Measurements from ENCODE around the gene TMOD4.
A peak's percentile ranks its signal among the peaks of the same experiment; 100 is the strongest.
"Not testable (repeated sequence)": the region's sequence is repeated elsewhere in the genome, so short reads cannot be mapped to it uniquely, and the experiment has no call there.

The TMOD4 gene

DNA sequence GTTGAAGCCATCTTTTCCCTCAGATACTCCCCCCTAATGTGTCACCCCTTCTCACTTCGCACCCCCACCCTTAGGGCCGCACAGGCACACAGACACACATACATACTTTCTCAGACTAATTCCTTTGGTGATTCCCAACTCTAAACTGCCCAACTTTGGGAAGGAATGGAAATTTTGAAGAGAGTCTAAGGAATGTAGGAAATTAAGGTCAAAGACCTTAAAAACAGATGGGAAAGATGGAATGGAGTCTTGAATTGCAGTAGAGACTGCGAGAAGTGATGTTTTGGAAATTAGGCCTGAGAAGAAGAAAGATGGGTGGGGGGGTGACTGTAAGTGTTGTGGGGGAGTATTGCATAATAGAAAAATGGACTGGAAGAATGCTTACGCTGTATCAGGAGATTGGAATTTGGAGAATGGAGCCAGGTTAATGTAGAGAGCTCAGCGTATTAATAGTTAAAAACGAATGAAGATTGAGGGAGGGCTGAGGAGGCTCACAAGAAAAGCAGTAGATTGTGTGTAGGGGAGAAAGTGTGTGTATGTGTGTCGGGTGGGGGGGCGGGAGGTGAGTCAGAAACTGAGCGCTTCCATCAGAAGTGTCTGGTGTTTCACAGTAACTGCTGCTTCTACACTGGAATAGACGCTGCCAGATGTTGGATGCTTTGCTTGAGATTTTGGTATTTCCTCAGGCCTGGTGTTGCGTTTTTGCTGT, 24.2 kb upstream of the TMOD4 start:
- Mint-ChIP-seq H3K4me3 (peak overlapping the region; percentile 99), H3K9me3 (no peaks in the 10 kb centered on the region), H3K27ac (peak overlapping the region; percentile 100), H3K27me3 (ENCODE audit: low read depth, poor library complexity) (no peaks in the 10 kb centered on the region), H3K4me1 (peaks cover 48% of the 10 kb centered on the region), H3K36me3 (ENCODE audit: low read depth) (peaks cover 14% of the 10 kb centered on the region)
- no peak for DNase-seq
- TF ChIP-seq, protein P1, sequence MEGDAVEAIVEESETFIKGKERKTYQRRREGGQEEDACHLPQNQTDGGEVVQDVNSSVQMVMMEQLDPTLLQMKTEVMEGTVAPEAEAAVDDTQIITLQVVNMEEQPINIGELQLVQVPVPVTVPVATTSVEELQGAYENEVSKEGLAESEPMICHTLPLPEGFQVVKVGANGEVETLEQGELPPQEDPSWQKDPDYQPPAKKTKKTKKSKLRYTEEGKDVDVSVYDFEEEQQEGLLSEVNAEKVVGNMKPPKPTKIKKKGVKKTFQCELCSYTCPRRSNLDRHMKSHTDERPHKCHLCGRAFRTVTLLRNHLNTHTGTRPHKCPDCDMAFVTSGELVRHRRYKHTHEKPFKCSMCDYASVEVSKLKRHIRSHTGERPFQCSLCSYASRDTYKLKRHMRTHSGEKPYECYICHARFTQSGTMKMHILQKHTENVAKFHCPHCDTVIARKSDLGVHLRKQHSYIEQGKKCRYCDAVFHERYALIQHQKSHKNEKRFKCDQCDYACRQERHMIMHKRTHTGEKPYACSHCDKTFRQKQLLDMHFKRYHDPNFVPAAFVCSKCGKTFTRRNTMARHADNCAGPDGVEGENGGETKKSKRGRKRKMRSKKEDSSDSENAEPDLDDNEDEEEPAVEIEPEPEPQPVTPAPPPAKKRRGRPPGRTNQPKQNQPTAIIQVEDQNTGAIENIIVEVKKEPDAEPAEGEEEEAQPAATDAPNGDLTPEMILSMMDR (IDR thresholded peaks at IDR 0.05) = no peak

DNA sequence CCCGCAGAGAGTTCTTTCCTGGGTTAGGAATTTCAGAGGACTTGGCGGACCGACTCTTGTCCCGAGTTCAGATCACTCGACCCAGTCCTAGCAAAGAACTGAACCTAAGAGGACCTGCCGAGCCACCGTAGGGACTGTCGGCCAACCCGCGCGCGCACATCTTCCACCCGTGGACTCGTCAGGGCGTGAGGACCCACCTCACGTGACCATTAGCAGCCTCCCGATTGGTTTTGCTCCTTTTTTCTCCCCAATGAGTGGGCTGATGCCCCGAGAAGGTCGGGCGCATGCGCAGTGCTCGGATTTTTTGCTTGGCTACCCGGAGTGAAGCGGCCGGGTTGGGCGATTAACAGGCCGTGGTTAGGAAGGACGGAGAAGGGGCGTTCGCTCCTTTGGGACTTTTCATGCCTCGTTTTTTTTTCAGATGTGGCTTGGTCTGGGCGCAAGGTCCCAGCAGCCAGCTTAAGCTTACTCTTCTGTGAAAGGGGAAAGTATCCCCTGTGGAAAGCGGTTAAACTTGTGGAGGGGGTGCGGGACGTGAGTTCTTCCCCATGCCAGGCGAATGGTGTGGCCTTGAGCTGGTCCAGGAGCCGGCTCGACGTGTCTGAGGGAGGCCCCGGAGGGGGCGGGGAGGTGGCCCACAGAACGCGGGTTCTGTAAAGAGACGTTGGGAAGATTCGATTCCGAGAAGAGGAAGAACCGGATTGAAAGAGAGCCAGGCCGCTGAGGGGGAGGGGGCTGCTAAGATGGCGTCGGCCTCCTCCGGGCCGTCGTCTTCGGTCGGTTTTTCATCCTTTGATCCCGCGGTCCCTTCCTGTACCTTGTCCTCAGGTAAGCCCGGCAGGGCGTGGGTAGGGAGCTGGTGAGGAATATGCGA, 22.7 kb upstream of the TMOD4 start, which contains the start of gene PIP5K1A:
Gene PIP5K1A (plus strand): TSS at position 299 of the 874 bp plus-strand sequence. CDS start 445 bp downstream, at position 744.
- DNase-seq = peak; percentile 99
- Mint-ChIP-seq H3K4me3 (peak within 1 kb of the TSS; percentile 99), H3K9me3 (no peaks in the 10 kb centered on the region), H3K4me1 (peaks cover 43% of the 10 kb centered on the region), H3K27me3 (ENCODE audit: low read depth, poor library complexity) (peaks cover 13% of the 10 kb centered on the region), H3K27ac (peak within 1 kb of the TSS; percentile 100), H3K36me3 (ENCODE audit: low read depth) (peaks cover 5% of the 10 kb centered on the region)
- TF ChIP-seq, protein P1 (IDR thresholded peaks at IDR 0.05) = no peak

DNA sequence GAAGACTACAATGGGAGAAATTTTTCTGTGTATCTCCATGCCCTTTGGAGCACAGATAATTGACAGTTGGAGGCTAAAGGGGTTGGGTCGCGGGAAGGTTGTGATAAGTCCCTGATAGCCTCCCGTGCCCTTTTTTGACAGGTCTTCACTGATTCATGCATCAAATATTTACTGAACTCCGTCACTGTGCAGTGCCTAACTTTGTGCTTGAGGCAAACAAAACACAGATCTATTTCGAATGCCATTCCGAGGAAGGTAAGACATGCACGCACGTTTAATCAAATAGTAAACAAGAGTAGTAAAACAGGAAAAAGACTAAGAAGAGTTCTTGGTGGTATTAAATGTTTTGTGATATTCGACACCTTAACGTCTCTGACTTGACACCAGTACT, 22.1 kb upstream of the TMOD4 start:
- TF ChIP-seq, protein P1 (IDR thresholded peaks at IDR 0.05) = no peak
- peaks cover 43% of the 10 kb centered on the region for H3K4me1 Mint-ChIP-seq
- no peaks in the 10 kb centered on the region for H3K9me3 Mint-ChIP-seq
- peaks cover 20% of the 10 kb centered on the region for H3K27me3 Mint-ChIP-seq (ENCODE audit: low read depth, poor library complexity)
- peak overlapping the region; percentile 99 for H3K4me3 Mint-ChIP-seq
- peaks cover 2% of the 10 kb centered on the region for H3K36me3 Mint-ChIP-seq (ENCODE audit: low read depth)
- H3K27ac Mint-ChIP-seq = peak overlapping the region; percentile 44
- DNase-seq = no peak

DNA sequence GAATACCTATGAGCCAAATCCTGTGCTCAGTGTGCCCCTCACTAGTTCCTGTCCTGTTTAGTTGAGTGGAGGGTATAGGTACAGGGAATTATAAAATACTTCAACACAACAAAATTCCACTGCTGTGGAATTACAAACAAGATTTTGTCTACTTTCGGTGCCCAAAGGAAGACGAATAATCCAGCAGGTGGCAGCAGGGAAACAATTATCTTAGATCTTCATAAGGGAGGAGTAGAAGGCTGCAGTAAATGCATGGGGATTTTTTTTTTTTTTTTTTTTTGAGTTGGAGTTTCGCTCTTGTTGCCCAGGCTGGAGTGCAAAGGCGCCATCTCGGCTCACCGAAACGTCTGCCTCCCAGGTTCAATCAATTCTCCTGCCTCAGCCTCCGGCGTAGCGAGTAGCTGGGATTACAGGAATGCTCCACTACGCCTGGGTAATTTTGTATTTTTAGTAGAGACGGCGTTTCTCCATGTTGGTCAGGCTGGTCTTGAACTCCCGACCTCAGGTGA, 20.6 kb upstream of the TMOD4 start:
- Mint-ChIP-seq H3K27ac (no peak overlapping the region), H3K27me3 (ENCODE audit: low read depth, poor library complexity) (peaks cover 24% of the 10 kb centered on the region), H3K4me3 (no peak overlapping the region), H3K4me1 (peaks cover 34% of the 10 kb centered on the region), H3K9me3 (no peaks in the 10 kb centered on the region), H3K36me3 (ENCODE audit: low read depth) (no peaks in the 10 kb centered on the region)
- TF ChIP-seq, protein P1 (IDR thresholded peaks at IDR 0.05) = peak; percentile 20
- peak; percentile 19 for DNase-seq

DNA sequence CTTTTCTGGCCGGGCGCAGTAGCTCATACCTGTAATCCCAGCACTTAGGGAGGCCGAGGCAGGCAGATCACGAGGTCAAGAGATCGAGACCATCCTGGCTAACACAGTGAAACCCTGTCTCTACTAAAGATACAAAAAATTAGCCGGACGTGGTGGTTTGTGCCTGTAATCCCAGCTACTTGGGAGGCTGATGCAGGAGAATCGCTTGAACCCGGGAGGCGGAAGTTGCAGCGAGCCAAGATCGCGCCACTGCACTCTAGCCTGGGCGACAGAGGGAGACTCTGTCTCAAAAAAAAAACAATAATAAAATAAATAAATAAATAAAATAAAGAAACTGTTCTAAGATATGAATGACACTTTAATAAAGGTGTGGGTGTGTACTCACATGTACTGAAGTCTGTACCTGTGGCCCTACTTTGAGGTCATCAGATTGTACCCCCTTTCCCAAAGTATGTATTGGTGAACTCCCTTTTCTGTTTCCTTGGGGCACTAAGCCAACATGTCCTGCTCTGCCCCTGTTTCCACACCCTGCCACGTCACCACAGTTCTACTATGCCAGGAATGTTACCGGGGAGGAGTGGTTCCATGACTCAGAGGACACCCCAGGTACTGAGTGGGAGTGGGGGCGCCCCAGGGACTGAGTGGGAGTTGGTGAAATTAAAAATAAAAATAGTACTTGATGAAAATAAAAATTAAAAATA, 19.3 kb upstream of the TMOD4 start:
- not testable (repeated sequence) for H3K36me3 Mint-ChIP-seq (ENCODE audit: low read depth); H3K27ac Mint-ChIP-seq; H3K9me3 Mint-ChIP-seq; DNase-seq; H3K4me3 Mint-ChIP-seq
- peaks cover 24% of the 10 kb centered on the region for H3K27me3 Mint-ChIP-seq (ENCODE audit: low read depth, poor library complexity)
- peaks cover 34% of the 10 kb centered on the region for H3K4me1 Mint-ChIP-seq

DNA sequence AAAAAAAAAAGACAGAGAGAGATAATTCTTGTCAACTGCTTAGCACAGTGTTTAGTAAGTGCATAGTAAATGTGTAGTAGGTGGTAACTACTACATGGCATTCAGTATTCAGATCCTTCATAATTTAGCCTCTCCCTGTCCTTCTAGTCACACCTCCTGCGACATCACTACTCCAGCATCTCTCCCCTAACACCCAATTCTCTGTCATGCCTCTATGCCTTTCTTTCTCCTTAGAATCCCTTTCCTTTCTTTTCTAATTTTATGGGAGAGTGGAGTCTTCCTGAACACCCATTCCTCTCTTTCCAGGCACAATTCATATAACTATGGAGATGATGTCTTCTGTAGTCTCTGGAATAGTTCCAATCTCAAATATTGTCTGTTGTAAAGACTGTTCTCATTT, 18.1 kb upstream of the TMOD4 start:
- TF ChIP-seq, protein P1 (IDR thresholded peaks at IDR 0.05) = no peak
- DNase-seq = no peak
- Mint-ChIP-seq H3K36me3 (ENCODE audit: low read depth) (no peaks in the 10 kb centered on the region), H3K4me1 (peaks cover 26% of the 10 kb centered on the region), H3K27me3 (ENCODE audit: low read depth, poor library complexity) (peaks cover 24% of the 10 kb centered on the region), H3K9me3 (no peaks in the 10 kb centered on the region), H3K4me3 (no peak overlapping the region), H3K27ac (no peak overlapping the region)

All from nephron progenitor cell (in vitro differentiated cells).